IMR-90 (cell line): ENCODE measurements around the gene ERC2. TPM values are rescaled to one million over a fixed set of nuclear protein-coding genes. Genes with fewer than 3 reads are reported as not detected.

Experiments
- ATAC-seq: fragments of 200-7000 bp; cut with Tn5 transposase; 2 replicates; pipeline ENCODE4 v1.9.1; 2020; ENCODE audit warnings: low read depth, mild to moderate bottlenecking, moderate library complexity
- BruUV-seq: library from RNA; stranded (reverse); fragments of 400-500 nt; replicated peaks from 2 replicates; lab custom pipeline; 2021; lab: Mats Ljungman, UMichigan
- CTCF ChIA-PET: fragments of 300-600 bp; formaldehyde crosslinking; extraction: SDS; loops from one replicate; lab custom pipeline; 2021; ENCODE audit warnings: antibody characterized with exemption; lab: Yijun Ruan, JAX
- POLR2A ChIA-PET: fragments of 300-600 bp; sonication (Branson Sonifier 250); formaldehyde crosslinking; loops from one replicate; lab custom pipeline; 2022; ENCODE audit warnings: antibody characterized with exemption; ENCODE audit not compliant: unreplicated experiment; lab: Charles Lee
- DNase-seq: peaks from one replicate; pipeline ENCODE4 v3.0.0; 2013
- H2AFZ ChIP-seq: replicated peaks from 2 replicates; pipeline ENCODE3; 2013; ENCODE audit warnings: low read length, mild to moderate bottlenecking; ENCODE audit not compliant: poor library complexity
- H2AK5ac ChIP-seq: 2 replicates; pipeline ENCODE4 v1.6.1; 2013; ENCODE audit warnings: low read depth, low read length, inconsistent platforms
- H2AK9ac ChIP-seq: replicated peaks from 2 replicates; pipeline ENCODE3; 2013; ENCODE audit warnings: mild to moderate bottlenecking, low read depth, low read length, moderate library complexity; ENCODE audit not compliant: poor library complexity
- H2BK120ac ChIP-seq: 2 replicates; pipeline ENCODE4 v1.6.1; 2013; ENCODE audit warnings: low read depth, low read length, inconsistent platforms
- H2BK15ac ChIP-seq: 3 replicates; pipeline ENCODE4 v1.6.1; 2013; ENCODE audit warnings: low read depth, low read length, inconsistent platforms
- H2BK20ac ChIP-seq: 2 replicates; pipeline ENCODE4 v1.6.1; 2013; ENCODE audit warnings: low read depth, mild to moderate bottlenecking, inconsistent platforms, low read length, moderate library complexity
- H2BK5ac ChIP-seq: 2 replicates; pipeline ENCODE4 v1.6.1; 2013; ENCODE audit warnings: mild to moderate bottlenecking, low read depth, low read length, inconsistent platforms; ENCODE audit not compliant: poor library complexity, severe bottlenecking
- H3K14ac ChIP-seq: replicated peaks from 2 replicates; pipeline ENCODE4 v1.6.1; 2013; ENCODE audit warnings: low read depth, low read length, inconsistent platforms
- H3K18ac ChIP-seq: 2 replicates; pipeline ENCODE4 v1.6.1; 2013; ENCODE audit warnings: low read depth, low read length, control low read depth
- H3K23ac ChIP-seq: 2 replicates; pipeline ENCODE4 v1.6.1; 2013; ENCODE audit warnings: low read depth, low read length, inconsistent platforms
- H3K27ac ChIP-seq: 2 replicates; pipeline ENCODE4 v1.5.1; 2013; ENCODE audit warnings: mild to moderate bottlenecking, control low read depth, low read length; ENCODE audit not compliant: insufficient read depth
- H3K27me3 ChIP-seq: 2 replicates; pipeline ENCODE4 v1.6.1; 2013; ENCODE audit warnings: low read length; ENCODE audit not compliant: control insufficient read depth, insufficient read depth
- H3K36me3 ChIP-seq: 2 replicates; pipeline ENCODE4 v1.6.1; 2013; ENCODE audit warnings: low read length, mixed read lengths; ENCODE audit not compliant: control insufficient read depth, insufficient read depth
- H3K4ac ChIP-seq: 2 replicates; pipeline ENCODE4 v1.6.1; 2013; ENCODE audit warnings: low read depth, low read length, inconsistent platforms
- H3K4me1 ChIP-seq: 2 replicates; pipeline ENCODE4 v1.6.1; 2013; ENCODE audit warnings: low read length, mixed read lengths; ENCODE audit not compliant: control insufficient read depth, insufficient read depth
- H3K4me2 ChIP-seq: 2 replicates; pipeline ENCODE4 v1.6.1; 2013; ENCODE audit warnings: low read depth, mild to moderate bottlenecking, control low read depth, low read length, moderate library complexity
- H3K4me3 ChIP-seq: 2 replicates; pipeline ENCODE4 v1.5.1; 2013; ENCODE audit warnings: low read depth, mild to moderate bottlenecking, control low read depth, low read length, moderate library complexity; ENCODE audit not compliant: insufficient read depth
- H3K56ac ChIP-seq: 2 replicates; pipeline ENCODE4 v1.6.1; 2013; ENCODE audit warnings: low read length, inconsistent platforms; ENCODE audit not compliant: insufficient read depth; ENCODE audit errors: extremely low read depth
- H3K79me1 ChIP-seq, 2 experiments: 2 replicates each; pipeline ENCODE4 v1.6.1; 2013; ENCODE audit warnings: low read length in 2 of 2, inconsistent platforms in 1 of 2, low read depth in 1 of 2
- H3K9ac ChIP-seq: 2 replicates; pipeline ENCODE4 v1.6.1; 2013; ENCODE audit warnings: low read depth, low read length, control low read depth
- H3K9me1 ChIP-seq: 2 replicates; pipeline ENCODE4 v1.6.1; 2013; ENCODE audit warnings: low read length, inconsistent platforms; ENCODE audit not compliant: insufficient read depth
- H3K9me3 ChIP-seq: 2 replicates; pipeline ENCODE4 v1.6.1; 2013; ENCODE audit warnings: low read length; ENCODE audit not compliant: control insufficient read depth, insufficient read depth
- H4K20me1 ChIP-seq: 2 replicates; pipeline ENCODE4 v1.6.1; 2013; ENCODE audit warnings: low read length, inconsistent platforms; ENCODE audit not compliant: insufficient read depth
- H4K5ac ChIP-seq: 2 replicates; pipeline ENCODE4 v1.6.1; 2013; ENCODE audit warnings: mild to moderate bottlenecking, low read depth, low read length, control low read depth
- H4K8ac ChIP-seq, 2 experiments: 2 replicates each; pipeline ENCODE4 v1.6.1; 2013; ENCODE audit warnings: low read depth in 2 of 2, low read length in 2 of 2, control low read depth in 1 of 2, inconsistent platforms in 1 of 2
- H4K91ac ChIP-seq: 2 replicates; pipeline ENCODE4 v1.6.1; 2013; ENCODE audit warnings: low read depth, low read length, inconsistent platforms; ENCODE audit not compliant: insufficient read depth
- BHLHE40 ChIP-seq: fragments of 150-350 bp; IDR thresholded peaks from 2 replicates; pipeline ENCODE4 v1.6.1; 2016; ENCODE audit warnings: mild to moderate bottlenecking, low read depth, low read length
- CHD1 ChIP-seq: IDR thresholded peaks from 2 replicates; pipeline ENCODE4 v1.6.1; 2012; ENCODE audit warnings: low read depth, low read length, improper control_type of control experiment
- FOS ChIP-seq: fragments of 150-350 bp; IDR thresholded peaks from 2 replicates; pipeline ENCODE4 v1.6.1; 2016; ENCODE audit warnings: low read depth, low read length
- whole genome bisulfite sequencing, 2 experiments: methylation state at CpG; one replicate each; pipeline versions ENCODE4 v1.1.5 to v1.1.7; 2013; ENCODE audit warnings: missing lambda C conversion rate in 2 of 2; ENCODE audit not compliant: insufficient read length in 1 of 2; ENCODE audit errors: extremely low coverage in 2 of 2; 5-methylcytosine and 5-hydroxymethylcytosine counted together
- dilution Hi-C: fragments of 300-500 bp; cut with HindIII; formaldehyde crosslinking; loops from one replicate; pipeline ENCODE4 v1.14.3; 2018; ENCODE audit warnings: low sequenced_read_pairs; ENCODE audit not compliant: unreplicated experiment
- in situ Hi-C: fragments of 300-500 bp; cut with MboI; formaldehyde crosslinking; loops from 3 replicates; pipeline ENCODE4 v1.14.3; 2019; ENCODE audit warnings: low sequenced_read_pairs, inconsistent platforms, mixed read lengths
- intact Hi-C: fragments of 100-400 bp; cut with micrococcal nuclease; formaldehyde crosslinking; loops from 2 replicates; pipeline ENCODE4 v1.10.0; 2022
- polyA plus RNA-seq, 3 experiments: library from polyadenylated mRNA; depleted of rRNA; stranded (reverse); fragments of >200 nt; gene quantifications; 2 replicates each; pipeline ENCODE4 v1.2.3, GENCODE V29; 2012; ENCODE audit warnings: low replicate concordance in 1 of 3
- total RNA-seq: library from RNA; depleted of rRNA; stranded (reverse); fragments of >200 nt; gene quantifications from 2 replicates; pipeline ENCODE4 v1.2.3, GENCODE V29; 2012

Gene ERC2
- total and polyA plus RNA-seq, 2 of the 4 experiments (the other 2 are of a cell fraction): 0.17 to 0.18 TPM

DNA sequence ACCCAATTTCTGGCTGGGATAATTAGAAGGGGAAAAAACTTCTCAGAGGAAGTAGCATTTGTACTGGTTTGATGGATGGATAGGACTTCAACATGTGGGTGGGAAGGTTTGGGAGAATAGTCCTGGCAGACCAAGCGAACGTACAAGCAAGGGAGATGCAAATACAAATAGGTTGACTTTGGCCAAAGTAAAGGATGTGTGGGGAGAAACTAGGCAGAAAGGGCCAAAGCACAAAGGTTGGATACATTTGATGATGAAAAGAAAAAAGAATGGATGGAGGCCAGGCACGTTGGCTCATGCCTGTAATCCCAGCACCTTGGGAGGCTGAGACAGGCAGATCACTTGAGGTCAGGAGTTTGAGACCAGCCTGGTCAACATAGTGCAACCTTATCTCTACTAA, 63.4 kb downstream of the ERC2 start:
- no peak overlapping the region for H3K56ac ChIP-seq
- H3K18ac ChIP-seq: no peak overlapping the region
- no peaks in the 10 kb centered on the region for H3K27me3 ChIP-seq
- H4K20me1 ChIP-seq: no peaks in the 10 kb centered on the region
- H2AK5ac ChIP-seq: no peak overlapping the region
- no peak for ATAC-seq
- H3K4me3 ChIP-seq: no peak overlapping the region
- dilution Hi-C loops (no loop called here), intact Hi-C loops (no loop called here), in situ Hi-C loops (no loop called here)
- H2BK15ac ChIP-seq: no peak overlapping the region
- WGBS, 2 experiments: no CpG with 5 or more reads among the region's 3 CpGs
- H3K4ac ChIP-seq: no peak overlapping the region
- H4K91ac ChIP-seq: no peak overlapping the region
- no peak overlapping the region for H2BK20ac ChIP-seq
- no peaks in the 10 kb centered on the region for H3K79me1 ChIP-seq
- H2AFZ ChIP-seq: no peak overlapping the region
- POLR2A ChIA-PET: no interaction called here
- H3K9me3 ChIP-seq: no peaks in the 10 kb centered on the region
- no peaks in the 10 kb centered on the region for H3K9me1 ChIP-seq
- no peaks in the 10 kb centered on the region for H3K36me3 ChIP-seq
- no peak overlapping the region for H2BK120ac ChIP-seq
- BruUV-seq: no TSS peak
- no peak for TF ChIP-seq FOS
- no peak for TF ChIP-seq CHD1
- TF ChIP-seq BHLHE40: no peak
- H4K5ac ChIP-seq: no peak overlapping the region
- no peaks in the 10 kb centered on the region for H3K4me1 ChIP-seq
- H3K4me2 ChIP-seq: no peak overlapping the region
- H3K27ac ChIP-seq: no peak overlapping the region
- no peak overlapping the region for H4K8ac ChIP-seq
- CTCF ChIA-PET: no interaction called here
- H3K14ac ChIP-seq: no peak overlapping the region
- no peak overlapping the region for H3K23ac ChIP-seq
- no peak for DNase-seq
- no peak overlapping the region for H2AK9ac ChIP-seq
- no peak overlapping the region for H3K9ac ChIP-seq
- no peak overlapping the region for H2BK5ac ChIP-seq
